SIG-M5 treated with dmso at 0.1 percent for 504 hours (cell line): ENCODE results near the gene PLIN1.
"Not testable (repeated sequence)": the region's sequence is repeated elsewhere in the genome, so short reads cannot be mapped to it uniquely, and the experiment has no call there.

Source experiments
- DNase-seq: peaks from one replicate; lab custom pipeline; 2025; ENCODE audit not compliant: unreplicated experiment; lab: John Stamatoyannopoulos, UW

The PLIN1 gene

GRCh38 chr15:89679212-89679611, at the start of gene PLIN1:
PLIN1 (minus strand) TSS chr15:89679367; CDS start chr15:89677489, 1,878 bp downstream.
- no peak for DNase-seq

GRCh38 chr15:89728254-89728653, 49.1 kb upstream of the PLIN1 start:
- DNase-seq: no peak

GRCh38 chr15:89725064-89725463, 45.9 kb upstream of the PLIN1 start:
- DNase-seq: no peak

GRCh38 chr15:89724621-89725020, 45.5 kb upstream of the PLIN1 start:
- no peak for DNase-seq

- no peak for DNase-seq
Observed at GRCh38 chr15:89723031-89723430, 43.9 kb upstream of the PLIN1 start.

- DNase-seq: no peak
Observed at GRCh38 chr15:89714775-89715174, 35.6 kb upstream of the PLIN1 start.

- DNase-seq: no peak
Observed at GRCh38 chr15:89707577-89707976, 28.4 kb upstream of the PLIN1 start.

GRCh38 chr15:89704411-89704810, 25.2 kb upstream of the PLIN1 start:
- DNase-seq: no peak

GRCh38 chr15:89695198-89695597, 16.0 kb upstream of the PLIN1 start:
- DNase-seq: no peak

- no peak for DNase-seq
Observed at GRCh38 chr15:89693696-89694095, 14.5 kb upstream of the PLIN1 start.

- no peak for DNase-seq
Observed at GRCh38 chr15:89693091-89693490, 13.9 kb upstream of the PLIN1 start.

- peak; percentile 55 for DNase-seq
Observed at GRCh38 chr15:89690276-89691218, 11.4 kb upstream of the PLIN1 start, which contains the start of the genes PEX11A and WDR93. PEX11A (minus strand) TSS chr15:89690754; CDS start chr15:89690632, 122 bp downstream. WDR93 (plus strand) TSS chr15:89690811; CDS start chr15:89701747, 10,936 bp downstream.

- DNase-seq: not testable (repeated sequence)
Observed at GRCh38 chr15:89689930-89690275, 10.7 kb upstream of the PLIN1 start.

GRCh38 chr15:89686522-89686921, 7.4 kb upstream of the PLIN1 start:
- no peak for DNase-seq

GRCh38 chr15:89685995-89686394, 6.8 kb upstream of the PLIN1 start:
- DNase-seq: no peak

GRCh38 chr15:89681146-89681545, 2.0 kb upstream of the PLIN1 start:
- no peak for DNase-seq

GRCh38 chr15:89680282-89680873, 1.2 kb upstream of the PLIN1 start:
- DNase-seq: no peak

GRCh38 chr15:89677381-89677780, 1.8 kb downstream of the PLIN1 start:
- DNase-seq: no peak

- no peak for DNase-seq
Observed at GRCh38 chr15:89675606-89676005, 3.6 kb downstream of the PLIN1 start.

- DNase-seq: no peak
Observed at GRCh38 chr15:89674526-89674925, 4.6 kb downstream of the PLIN1 start.

GRCh38 chr15:89673165-89673512, 6.0 kb downstream of the PLIN1 start:
- no peak for DNase-seq
